GM12878 (cell line): ENCODE results near the gene H2BK1. TPM values are rescaled to one million over a fixed set of nuclear protein-coding genes. Genes with fewer than 3 reads are reported as not detected.

Experiments used
- ATAC-seq: fragments of 200-7000 bp; cut with Tn5 transposase; 3 replicates; pipeline ENCODE4 v1.9.1; 2020; ENCODE audit warnings: mild to moderate bottlenecking, moderate library complexity
- BruUV-seq: library from RNA; stranded (reverse); fragments of 400-500 nt; replicated peaks from 2 replicates; lab custom pipeline; 2021; lab: Mats Ljungman, UMichigan
- CTCF ChIA-PET: fragments of 300-600 bp; sonication (Branson Sonifier 250); formaldehyde crosslinking; extraction: SDS; loops from one replicate; lab custom pipeline; 2021; ENCODE audit warnings: inconsistent platforms; lab: Yijun Ruan, JAX
- POLR2A ChIA-PET: fragments of 350-600 bp; formaldehyde crosslinking; extraction: SDS; loops from one replicate; lab custom pipeline; 2021; ENCODE audit warnings: inconsistent platforms; lab: Charles Lee
- RAD21 ChIA-PET: fragments of 300-600 bp; sonication (Branson Sonifier 250); formaldehyde crosslinking; loops from one replicate; lab custom pipeline; 2023; ENCODE audit warnings: antibody characterized with exemption; ENCODE audit not compliant: unreplicated experiment; lab: Charles Lee
- SMC1A ChIA-PET: fragments of 300-600 bp; sonication (Branson Sonifier 250); formaldehyde crosslinking; loops from one replicate; lab custom pipeline; 2023; ENCODE audit not compliant: unreplicated experiment, uncharacterized antibody; lab: Charles Lee
- DNase-seq: peaks from one replicate; pipeline ENCODE4 v3.0.0-alpha.2; 2011; ENCODE audit warnings: low read depth, low spot score
- FAIRE-seq: peaks from 3 replicates; lab custom pipeline; 2011; peaks lifted over from hg19 to GRCh38; lab: Jason Lieb, UNC
- H2AFZ ChIP-seq: 2 replicates; pipeline ENCODE4 v1.6.0; 2011; ENCODE audit warnings: low read depth, low read length, control low read depth; ENCODE audit not compliant: control insufficient read depth
- H3K27ac ChIP-seq: 2 replicates; pipeline ENCODE4 v1.5.1; 2011; ENCODE audit warnings: control low read depth; ENCODE audit not compliant: control insufficient read depth, insufficient read depth
- H3K27me3 ChIP-seq, 2 experiments: replicated peaks in 1 of 2; 2 replicates each; pipeline versions ENCODE4 v1.6.0 to v1.6.1; 2011; ENCODE audit warnings: low read length in 1 of 2; ENCODE audit not compliant: control insufficient read depth in 2 of 2, insufficient read depth in 2 of 2
- H3K36me3 ChIP-seq, 2 experiments: 2 replicates each; pipeline ENCODE4 v1.5.1; 2011; ENCODE audit warnings: low read length in 1 of 2; ENCODE audit not compliant: control insufficient read depth in 2 of 2, insufficient read depth in 2 of 2
- H3K4me1 ChIP-seq: 2 replicates; pipeline ENCODE4 v1.6.1; 2011; ENCODE audit warnings: mild to moderate bottlenecking, low read length, moderate library complexity, mixed read lengths; ENCODE audit not compliant: control insufficient read depth, insufficient read depth
- H3K4me2 ChIP-seq: 2 replicates; pipeline ENCODE4 v1.6.0; 2011; ENCODE audit warnings: control low read depth; ENCODE audit not compliant: control insufficient read depth, insufficient read depth
- H3K4me3 ChIP-seq: fragments of 200-600 bp; sonication (generic); 2 replicates; pipeline ENCODE4 v1.5.1; 2016
- H3K79me2 ChIP-seq: 2 replicates; pipeline ENCODE4 v1.6.0; 2011; ENCODE audit warnings: low read length; ENCODE audit not compliant: control insufficient read depth, insufficient read depth
- H3K9ac ChIP-seq: 2 replicates; pipeline ENCODE4 v1.8.0; 2011; ENCODE audit warnings: low read length, control low read depth, mixed read lengths; ENCODE audit not compliant: control insufficient read depth, insufficient read depth
- H3K9me3 ChIP-seq: replicated peaks from 3 replicates; pipeline ENCODE4 v1.5.1; 2011; ENCODE audit warnings: mild to moderate bottlenecking, low read length; ENCODE audit not compliant: control insufficient read depth, insufficient read depth
- H4K20me1 ChIP-seq: 2 replicates; pipeline ENCODE4 v1.6.0; 2011; ENCODE audit not compliant: control insufficient read depth, insufficient read depth
- BMI1 ChIP-seq: fragments of 450-650 bp; IDR thresholded peaks from 2 replicates; pipeline ENCODE4 v1.6.1; 2016; ENCODE audit warnings: mild to moderate bottlenecking, moderate library complexity, borderline replicate concordance
- BRCA1 ChIP-seq: IDR thresholded peaks from 2 replicates; pipeline ENCODE4 v1.6.1; 2011; ENCODE audit warnings: low read depth, low read length, improper control_type of control experiment
- CEBPB ChIP-seq, 2 experiments: fragments of 150-350 bp in 1 of 2; IDR thresholded peaks; 2 replicates each; pipeline ENCODE4 v1.6.1; 2012 to 2014; ENCODE audit warnings: low read depth in 2 of 2, low read length in 2 of 2, borderline replicate concordance in 1 of 2, inconsistent platforms in 1 of 2
- CREM ChIP-seq: IDR thresholded peaks from 2 replicates; pipeline ENCODE4 v1.6.1; 2014; ENCODE audit warnings: antibody characterized with exemption, low read depth
- HDAC2 ChIP-seq: fragments of 200-600 bp; sonication (generic); IDR thresholded peaks from 2 replicates; pipeline ENCODE4 v1.6.1; 2017
- HSF1 ChIP-seq: fragments of 150-350 bp; IDR thresholded peaks from 2 replicates; pipeline ENCODE4 v1.6.1; 2014; ENCODE audit warnings: mild to moderate bottlenecking, low read depth, low read length
- NBN ChIP-seq: fragments of 450-650 bp; IDR thresholded peaks from 2 replicates; pipeline ENCODE4 v1.6.1; 2016
- PKNOX1 ChIP-seq: fragments of 450-650 bp; IDR thresholded peaks from 2 replicates; pipeline ENCODE4 v1.6.1; 2016; ENCODE audit warnings: mild to moderate bottlenecking
- POLR2AphosphoS2 ChIP-seq: IDR thresholded peaks from 2 replicates; pipeline ENCODE4 v1.6.1; 2011; ENCODE audit warnings: low read depth, mild to moderate bottlenecking, low read length, improper control_type of control experiment, moderate library complexity
- RB1 ChIP-seq: fragments of 450-650 bp; formaldehyde crosslinking; IDR thresholded peaks from 2 replicates; pipeline ENCODE4 v1.6.1; 2017; ENCODE audit warnings: mild to moderate bottlenecking, borderline replicate concordance
- SIN3A ChIP-seq: IDR thresholded peaks from 2 replicates; pipeline ENCODE4 v1.6.1; 2012; ENCODE audit warnings: low read depth, low read length, improper control_type of control experiment
- ZNF24 ChIP-seq: fragments of 450-650 bp; IDR thresholded peaks from 2 replicates; pipeline ENCODE4 v1.6.1; 2017; ENCODE audit warnings: antibody characterized with exemption, mild to moderate bottlenecking
- ZNF687 ChIP-seq: fragments of 450-650 bp; IDR thresholded peaks from 2 replicates; pipeline ENCODE4 v1.6.1; 2017; ENCODE audit warnings: mild to moderate bottlenecking, moderate library complexity
- WGBS: methylation state at CpG from one replicate; pipeline ENCODE4 v1.1.6; 2016; ENCODE audit warnings: low lambda C conversion rate; ENCODE audit not compliant: insufficient replicate concordance, insufficient coverage; ENCODE audit errors: missing lambda C conversion rate; 5-methylcytosine and 5-hydroxymethylcytosine counted together
- in situ Hi-C: fragments of 300-500 bp; cut with MboI; formaldehyde crosslinking; loops from 9 replicates; pipeline ENCODE4 v1.14.3; 2018; ENCODE audit warnings: mixed read lengths
- intact Hi-C: fragments of 100-400 bp; cut with micrococcal nuclease; formaldehyde crosslinking; loops from one replicate; pipeline ENCODE4 v1.14.2; 2022; ENCODE audit not compliant: unreplicated experiment
- polyA plus RNA-seq, 11 experiments: library from polyadenylated mRNA; depleted of rRNA in 4 of 11; unstranded in 6 of 11; stranded (reverse) in 5 of 11; fragments of >200 nt; fragmentation: Nextera tagmentation in 4 of 11; fragmentation: Illumina TruSeq in 1 of 11; extraction: Ambion mirVana in 4 of 11; extraction: Trizol in 1 of 11; gene quantifications; 1 replicate in 1 of 11; 2 replicates in 10 of 11; pipeline versions ENCODE4 v1.2.1 to v1.2.3, GENCODE V29; 2011 to 2016; ENCODE audit warnings: inconsistent platforms in 2 of 11, missing spikeins in 2 of 11, low read depth in 1 of 11
- total RNA-seq, 4 experiments: library from RNA; depleted of rRNA in 3 of 4; stranded (reverse); fragments of >200 nt in 3 of 4; fragmentation: Illumina TruSeq in 1 of 4; extraction: Trizol in 1 of 4; gene quantifications; 2 replicates each; pipeline versions ENCODE4 v1.2.1 to v1.2.3, GENCODE V29; 2013 to 2021
- TF ChIP-seq, protein P1 (sequence below): IDR thresholded peaks from 2 replicates; pipeline ENCODE4 v1.6.1; 2011; ENCODE audit warnings: low read depth, low read length, improper control_type of control experiment, borderline replicate concordance
- TF ChIP-seq, protein P2 (sequence below): IDR thresholded peaks from 2 replicates; pipeline ENCODE4 v1.6.1; 2012; ENCODE audit warnings: low read depth, low read length, improper control_type of control experiment

H2BK1 gene
- total and polyA plus RNA-seq, 10 of the 15 experiments (the other 5 are each of a cell fraction or from before 2014, with no cell fraction given): 0.54 TPM; not detected in 9

GRCh38 chr7:151244841-151245346 is 34.6 kb upstream of the H2BK1 start:
- Histone ChIP-seq H3K9ac (no peak overlapping the region), H3K36me3 (no peaks in the 10 kb centered on the region), H3K4me2 (peak overlapping the region; percentile 83), H3K4me3 (peak overlapping the region; percentile 44; the same call in 1 of the 2 replicates), H2AFZ (no peak overlapping the region), H3K4me1 (peaks cover 16% of the 10 kb centered on the region), H3K27ac (no peak overlapping the region), H4K20me1 (no peaks in the 10 kb centered on the region), H3K9me3 (no peaks in the 10 kb centered on the region), H3K27me3 (peaks cover 15 to 24% of the 10 kb centered on the region in 2 experiments), H3K79me2 (no peaks in the 10 kb centered on the region)
- intact Hi-C loops: loop anchor here (1.0 to 5.0 kb wide), 2 partner anchors 73 to 121 kb away; no protein-coding TSS in a partner anchor
- no TSS peak for BruUV-seq
- POLR2A ChIA-PET: interaction anchor here (1.4 to 1.5 kb wide), 2 partner anchors 13 to 18 kb away, joined by 5 read pairs; partner anchors contain the start of genes ABCF2 and CHPF2
- FAIRE-seq (no peak), DNase-seq (no peak), ATAC-seq (peak; percentile 2)
- SMC1A ChIA-PET: interaction anchor here (1.4 to 3.4 kb wide), 4 partner anchors 11 to 121 kb away, joined by 5 to 24 read pairs (median 15); partner anchors contain the start of genes ABCF2 and CHPF2
- CTCF ChIA-PET: interaction anchor here (0.6 to 5.3 kb wide), 32 partner anchors 7 to 389 kb away, joined by 3 to 56 read pairs (median 4); partner anchors contain the start of genes ABCF2 and CHPF2
- in situ Hi-C loops: no loop called here
- 2% methylated on average over 15 of the region's 15 CpGs for WGBS
- RAD21 ChIA-PET: interaction anchor here (0.6 to 2.6 kb wide), 4 partner anchors 12 to 1043 kb away, joined by 3 to 17 read pairs (median 14); partner anchors contain the start of genes ABCF2 and CHPF2
- TF ChIP-seq, protein P1, sequence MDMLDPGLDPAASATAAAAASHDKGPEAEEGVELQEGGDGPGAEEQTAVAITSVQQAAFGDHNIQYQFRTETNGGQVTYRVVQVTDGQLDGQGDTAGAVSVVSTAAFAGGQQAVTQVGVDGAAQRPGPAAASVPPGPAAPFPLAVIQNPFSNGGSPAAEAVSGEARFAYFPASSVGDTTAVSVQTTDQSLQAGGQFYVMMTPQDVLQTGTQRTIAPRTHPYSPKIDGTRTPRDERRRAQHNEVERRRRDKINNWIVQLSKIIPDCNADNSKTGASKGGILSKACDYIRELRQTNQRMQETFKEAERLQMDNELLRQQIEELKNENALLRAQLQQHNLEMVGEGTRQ: no peak
- TF ChIP-seq BRCA1: no peak
- no peak for TF ChIP-seq CEBPB (IDR thresholded peaks at IDR 0.05; ENCODE audit: borderline replicate concordance in 1 of 2, low read depth in 2 of 2, low read length in 2 of 2)
- TF ChIP-seq CREM: no peak
- no peak for TF ChIP-seq SIN3A
- TF ChIP-seq HDAC2: no peak
- TF ChIP-seq PKNOX1: no peak
- no peak for TF ChIP-seq ZNF687
- TF ChIP-seq RB1: no peak
- no peak for TF ChIP-seq HSF1
- TF ChIP-seq NBN: no peak
- no peak for TF ChIP-seq POLR2AphosphoS2
- TF ChIP-seq BMI1: no peak
- TF ChIP-seq, protein P2, sequence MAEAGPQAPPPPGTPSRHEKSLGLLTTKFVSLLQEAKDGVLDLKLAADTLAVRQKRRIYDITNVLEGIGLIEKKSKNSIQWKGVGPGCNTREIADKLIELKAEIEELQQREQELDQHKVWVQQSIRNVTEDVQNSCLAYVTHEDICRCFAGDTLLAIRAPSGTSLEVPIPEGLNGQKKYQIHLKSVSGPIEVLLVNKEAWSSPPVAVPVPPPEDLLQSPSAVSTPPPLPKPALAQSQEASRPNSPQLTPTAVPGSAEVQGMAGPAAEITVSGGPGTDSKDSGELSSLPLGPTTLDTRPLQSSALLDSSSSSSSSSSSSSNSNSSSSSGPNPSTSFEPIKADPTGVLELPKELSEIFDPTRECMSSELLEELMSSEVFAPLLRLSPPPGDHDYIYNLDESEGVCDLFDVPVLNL: no peak
- no peak for TF ChIP-seq ZNF24
